ENCODE data around the gene NOL11. TPM values are rescaled to one million over a fixed set of nuclear protein-coding genes. Genes with fewer than 3 reads are reported as not detected.
"Not testable (repeated sequence)": the region's sequence is repeated elsewhere in the genome, so short reads cannot be mapped to it uniquely, and the experiment has no call there.

NOL11 gene
- total RNA-seq, 1 experiment from 2014 or later = 81.0 TPM

DNA sequence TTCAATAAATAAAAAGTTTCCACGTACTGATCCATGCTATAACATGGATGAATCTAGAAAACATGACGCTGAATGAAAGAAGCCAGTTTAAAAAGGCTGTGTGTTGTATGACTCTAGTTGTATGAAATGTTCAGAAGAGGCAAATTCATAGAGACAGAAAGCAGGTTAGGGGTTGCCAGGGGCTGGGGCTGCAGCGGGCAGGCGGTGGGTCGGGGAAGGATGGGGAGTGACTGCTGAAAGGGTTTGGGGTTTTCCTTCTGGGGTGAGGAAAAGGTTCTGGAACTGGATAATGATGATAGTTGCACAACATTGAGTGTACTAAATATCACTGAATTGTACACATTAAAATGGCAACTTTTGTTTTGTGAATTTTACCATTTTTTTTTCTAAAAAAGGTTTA, 36.3 kb downstream of the NOL11 start:
- DNase-seq (ENCODE audit: low spot score) = no peak

DNA sequence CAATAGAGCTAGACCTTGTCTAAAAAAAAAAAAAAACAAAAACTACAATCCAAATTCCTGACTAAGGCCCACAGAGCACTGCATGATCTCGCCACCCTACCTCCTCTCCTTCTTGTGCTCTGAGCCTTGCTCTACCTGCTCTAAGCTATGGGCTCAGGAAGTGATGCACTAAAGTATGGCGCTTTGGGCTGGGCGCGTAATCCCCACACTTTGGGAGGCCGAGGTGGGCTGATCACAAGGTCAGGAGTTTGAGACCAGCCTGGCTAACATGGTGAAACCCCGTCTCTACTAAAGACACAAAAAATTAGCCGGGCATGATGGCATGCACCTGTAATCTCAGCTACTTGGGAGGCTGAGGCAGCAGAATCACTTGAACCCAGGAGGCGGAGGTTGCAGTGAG, 37.0 kb downstream of the NOL11 start:
- not testable (repeated sequence) for DNase-seq (ENCODE audit: low spot score)

DNA sequence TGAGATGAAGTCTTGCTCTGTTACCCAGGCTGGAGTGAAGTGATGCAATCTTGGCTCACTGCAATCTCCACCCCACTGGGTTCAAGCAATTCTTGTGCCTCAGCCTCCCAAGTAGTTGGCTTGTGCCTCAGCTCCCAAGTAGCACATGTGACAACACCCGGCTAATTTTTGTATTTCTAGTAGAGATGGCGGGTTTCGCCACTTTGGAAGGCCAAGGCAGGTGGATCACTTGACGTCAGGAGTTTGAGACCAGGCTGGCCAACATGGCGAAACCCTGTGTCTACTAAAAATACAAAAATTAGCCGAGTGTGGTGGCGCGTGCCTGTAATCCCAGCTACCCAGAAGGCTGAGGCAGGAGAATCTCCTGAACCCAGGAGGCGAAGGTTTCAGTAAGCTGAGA, 39.0 kb downstream of the NOL11 start:
- not testable (repeated sequence) for DNase-seq (ENCODE audit: low spot score)

GRCh38 chr17:67759355-67760171, 41.8 kb downstream of the NOL11 start:
- no peak for DNase-seq (ENCODE audit: low spot score)

DNA sequence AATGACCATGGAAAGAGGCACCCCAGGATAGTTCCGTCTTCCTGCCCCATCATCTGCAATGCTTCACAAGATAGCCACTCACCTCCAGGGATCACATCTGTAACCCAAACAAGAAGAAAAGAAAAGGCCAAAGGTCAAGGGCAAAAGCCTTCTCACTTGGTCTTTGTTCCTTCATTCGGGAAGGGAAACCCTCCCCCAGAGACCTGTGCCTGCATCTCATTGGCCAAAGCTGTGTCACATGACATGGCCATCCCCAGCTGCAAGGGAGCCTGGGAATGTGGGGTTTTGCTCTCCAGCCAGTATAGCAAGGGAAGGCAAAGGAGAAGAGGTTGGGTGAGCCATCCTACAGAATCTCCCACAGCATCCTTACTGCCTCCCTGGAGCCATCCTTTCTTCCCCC, 47.9 kb downstream of the NOL11 start:
- no peak for DNase-seq (ENCODE audit: low spot score)

- no peak for DNase-seq (ENCODE audit: low spot score)
These were observed 51.5 kb downstream of the NOL11 start for GRCh38 chr17:67769231-67769630.

DNA sequence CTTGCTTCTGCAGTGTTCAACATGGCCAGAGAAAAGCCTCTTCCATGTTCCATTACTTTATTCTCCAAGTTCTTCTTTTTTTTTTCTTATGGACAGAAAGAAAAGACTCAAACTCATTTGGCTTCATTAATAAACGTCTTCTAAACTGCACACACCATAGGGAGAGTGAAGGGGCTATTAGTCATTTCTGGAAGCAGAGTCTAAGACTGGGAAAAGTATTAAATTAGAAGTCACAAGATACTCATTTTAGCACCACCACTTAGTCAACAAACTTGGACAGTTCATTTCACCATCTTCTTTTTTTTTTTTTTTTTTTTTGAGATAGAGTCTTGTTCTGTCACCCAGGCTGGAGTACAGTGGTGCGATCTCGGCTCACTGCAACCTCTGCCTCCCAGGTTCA, 52.8 kb downstream of the NOL11 start:
- DNase-seq (ENCODE audit: low spot score) = no peak

DNA sequence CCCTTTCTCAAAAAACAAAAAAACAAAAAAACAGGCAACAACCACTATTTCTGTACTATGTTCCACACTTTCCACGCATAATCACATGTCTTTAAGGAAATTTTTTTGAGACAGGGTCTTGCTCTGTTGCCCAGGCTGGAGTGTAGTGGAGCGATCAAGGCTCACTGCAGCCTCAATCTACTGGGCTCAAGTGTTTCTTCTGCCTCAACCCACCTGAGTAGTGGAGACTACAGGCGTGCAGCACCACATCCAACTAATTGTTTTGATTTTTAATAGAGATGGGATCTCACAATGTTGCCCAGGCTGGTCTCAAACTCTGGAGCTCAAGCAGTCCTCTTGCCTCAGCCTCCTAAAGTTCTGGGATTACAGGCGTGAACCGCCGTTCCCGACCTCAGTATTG, 54.9 kb downstream of the NOL11 start:
- DNase-seq (ENCODE audit: low spot score) = no peak

- DNase-seq (ENCODE audit: low spot score) = no peak
These were observed 55.5 kb downstream of the NOL11 start for GRCh38 chr17:67773246-67773645.

- DNase-seq (ENCODE audit: low spot score) = peak; percentile 28
These were observed 61.4 kb downstream of the NOL11 start for GRCh38 chr17:67779098-67779672.

DNA sequence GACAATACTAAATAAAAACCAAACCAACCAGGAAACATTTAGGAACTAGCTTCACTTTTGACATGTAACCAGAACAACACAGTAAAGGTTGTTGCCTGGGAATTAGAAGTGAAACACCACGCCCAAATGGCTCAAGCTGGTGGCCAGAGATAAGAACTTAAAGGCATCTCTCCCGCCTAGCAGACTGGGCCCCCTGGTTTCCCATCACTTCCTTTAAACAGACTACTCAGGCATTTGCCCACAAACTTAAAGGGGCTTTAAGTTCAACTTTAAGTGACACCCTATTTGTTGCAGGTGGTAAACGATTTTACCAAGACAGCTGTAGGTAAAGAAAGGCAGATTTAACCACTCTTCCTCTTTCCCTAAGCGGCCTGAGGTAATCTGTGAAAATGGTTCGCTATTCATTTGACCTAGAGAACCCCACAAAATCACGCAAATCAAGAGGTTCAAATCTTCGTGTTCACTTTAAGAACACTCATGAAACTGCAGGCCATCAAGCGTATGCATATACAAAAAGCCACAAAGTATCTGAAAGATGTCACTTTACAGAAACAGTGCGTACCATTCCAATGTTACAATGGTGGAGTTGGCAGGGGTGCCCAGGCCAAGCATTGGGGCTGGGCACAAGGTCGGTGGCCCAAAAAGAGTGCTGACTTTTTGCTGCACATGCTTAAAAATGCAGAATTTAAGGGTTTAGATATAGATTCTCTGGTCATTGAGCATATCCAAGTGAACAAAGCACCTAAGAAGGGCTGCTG, 66.8 kb downstream of the NOL11 start:
- no peak for DNase-seq (ENCODE audit: low spot score)

- DNase-seq (ENCODE audit: low spot score) = no peak
These were observed 67.4 kb downstream of the NOL11 start for GRCh38 chr17:67785122-67785477.

DNA sequence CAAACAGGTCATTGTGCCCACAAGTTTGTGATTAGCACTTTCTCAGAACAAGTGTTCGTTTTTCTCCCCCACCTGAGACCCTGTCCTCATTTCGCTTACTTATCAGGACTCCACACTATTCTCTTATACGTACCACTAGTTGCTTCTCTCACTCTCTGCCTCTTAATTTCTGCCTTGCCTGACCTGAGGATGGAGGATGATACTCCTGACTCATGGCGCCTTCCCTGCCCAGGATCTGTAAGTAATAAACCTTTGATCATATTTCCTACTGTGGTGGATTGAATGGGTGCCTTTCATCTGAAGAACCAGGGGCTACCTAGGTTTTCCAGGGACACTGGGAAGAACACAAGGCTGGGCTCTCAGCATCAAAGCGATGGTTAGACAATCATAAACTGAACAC, 67.8 kb downstream of the NOL11 start:
- DNase-seq (ENCODE audit: low spot score) = no peak

Other genes starting within 250 kb of the NOL11 start
- gene BPTF, start 107.6 kb downstream of the NOL11 start, total RNA-seq (2014; rRNA removed; shearing (Covaris generic)) = 30.8 and 36.9 TPM in 2 replicates